ENCODE results near the gene COA8.

- no peak for TF ChIP-seq CEBPB (IDR thresholded peaks at IDR 0.05; ENCODE audit: low read depth, low read length)
- TF ChIP-seq CTCF (conservative IDR thresholded peaks at IDR 0.05; ENCODE audit: low read depth, low read length) = no peak
- TF ChIP-seq POLR2A (IDR thresholded peaks at IDR 0.05; ENCODE audit: low read depth, low read length) = no peak
- TF ChIP-seq RAD21 (IDR thresholded peaks at IDR 0.05; ENCODE audit: low read length) = no peak
- no peak for TF ChIP-seq ELK1 (IDR thresholded peaks at IDR 0.05; ENCODE audit: borderline replicate concordance, low read depth, low read length)
- TF ChIP-seq RFX5 (IDR thresholded peaks at IDR 0.05; ENCODE audit: low read depth, low read length) = no peak
- TF ChIP-seq MAFK (IDR thresholded peaks at IDR 0.05; ENCODE audit: low read depth, low read length) = no peak
- TF ChIP-seq MAZ (IDR thresholded peaks at IDR 0.05; ENCODE audit: borderline replicate concordance, low read depth, low read length) = no peak
- no peak for TF ChIP-seq USF2 (IDR thresholded peaks at IDR 0.05; ENCODE audit: low read depth, low read length)
- TF ChIP-seq BHLHE40 (IDR thresholded peaks at IDR 0.05; ENCODE audit: low read depth, low read length) = no peak
- no peak for TF ChIP-seq RCOR1 (IDR thresholded peaks at IDR 0.05; ENCODE audit: insufficient replicate concordance, low read length)
- TF ChIP-seq MXI1 (IDR thresholded peaks at IDR 0.05; ENCODE audit: borderline replicate concordance, low read depth, low read length) = no peak
These were observed 27.5 kb upstream of the COA8 start for GRCh38 chr14:103535081-103535890.
